GM18858 (cell line): ENCODE measurements around the gene SPATA6.
"Not testable (repeated sequence)": the region's sequence is repeated elsewhere in the genome, so short reads cannot be mapped to it uniquely, and the experiment has no call there.

Experiments
- ATAC-seq: cut with Tn5 transposase; IDR thresholded peaks from one replicate; pipeline ENCODE4 v1.9.1; 2021; ENCODE audit not compliant: unreplicated experiment

Gene SPATA6

GRCh38 chr1:48471691-48472576 lies at the start of gene SPATA6:
SPATA6 (minus strand) TSS chr1:48472204; CDS start chr1:48472008, 196 bp downstream.
- peak; percentile 95 for ATAC-seq

GRCh38 chr1:48519896-48520295 lies 47.9 kb upstream of the SPATA6 start:
- not testable (repeated sequence) for ATAC-seq

GRCh38 chr1:48506870-48507269 lies 34.9 kb upstream of the SPATA6 start:
- no peak for ATAC-seq

GRCh38 chr1:48500541-48501450 lies 28.8 kb upstream of the SPATA6 start:
- ATAC-seq = no peak

- no peak for ATAC-seq
These were observed 27.3 kb upstream of the SPATA6 start for GRCh38 chr1:48499211-48499735.

- peak; percentile 66 for ATAC-seq
These were observed 26.2 kb upstream of the SPATA6 start for GRCh38 chr1:48498096-48498791.

GRCh38 chr1:48495911-48496310 lies 23.9 kb upstream of the SPATA6 start:
- ATAC-seq = no peak

- no peak for ATAC-seq
These were observed 23.2 kb upstream of the SPATA6 start for GRCh38 chr1:48495166-48495565.

- ATAC-seq = no peak
These were observed 22.2 kb upstream of the SPATA6 start for GRCh38 chr1:48493970-48494769.

- no peak for ATAC-seq
These were observed 21.0 kb upstream of the SPATA6 start for GRCh38 chr1:48493041-48493440.

- ATAC-seq = no peak
These were observed 20.4 kb upstream of the SPATA6 start for GRCh38 chr1:48492392-48492791.

GRCh38 chr1:48488721-48489120 lies 16.7 kb upstream of the SPATA6 start:
- ATAC-seq = no peak

- ATAC-seq = no peak
These were observed 8.5 kb upstream of the SPATA6 start for GRCh38 chr1:48480504-48480903.

- ATAC-seq = not testable (repeated sequence)
These were observed 8.0 kb upstream of the SPATA6 start for GRCh38 chr1:48480023-48480422.

- ATAC-seq = no peak
These were observed 634 bp upstream of the SPATA6 start for GRCh38 chr1:48472638-48473037.

- no peak for ATAC-seq
These were observed 884 bp downstream of the SPATA6 start for GRCh38 chr1:48470950-48471690.

- no peak for ATAC-seq
These were observed 1.5 kb downstream of the SPATA6 start for GRCh38 chr1:48470481-48470855.

- ATAC-seq = no peak
These were observed 2.2 kb downstream of the SPATA6 start for GRCh38 chr1:48469616-48470480.
